Activated naive CD8-positive, alpha-beta T cell treated with anti-CD3 and anti-CD28 coated beads, Interleukin-2, amount 50 U/mL, for 24 hours (primary cell): Measurements from ENCODE around the gene MIOX.

Experiments
- ATAC-seq: fragments of 150-1000 bp; cut with Tn5 transposase; one replicate; pipeline ENCODE4 v1.10.0; 2021
- DNase-seq: peaks from one replicate; pipeline ENCODE4 v3.0.0; 2021
- H3K27ac Mint-ChIP-seq: one replicate; pipeline ENCODE4 v1.8.0; 2021; ENCODE audit warnings: mild to moderate bottlenecking, mixed read lengths
- H3K27me3 Mint-ChIP-seq: one replicate; pipeline ENCODE4 v1.8.0; 2021; ENCODE audit warnings: mixed read lengths
- H3K36me3 Mint-ChIP-seq: one replicate; pipeline ENCODE4 v1.8.0; 2021; ENCODE audit warnings: low read depth, mixed read lengths
- H3K4me1 Mint-ChIP-seq: one replicate; pipeline ENCODE4 v1.8.0; 2021; ENCODE audit warnings: mixed read lengths
- H3K4me3 Mint-ChIP-seq: one replicate; pipeline ENCODE4 v1.8.0; 2021; ENCODE audit warnings: mild to moderate bottlenecking, moderate library complexity, mixed read lengths
- H3K9me3 Mint-ChIP-seq: one replicate; pipeline ENCODE4 v1.8.0; 2021; ENCODE audit warnings: mixed read lengths

Gene MIOX

GRCh38 chr22:50520826-50521453 lies 34.3 kb downstream of the MIOX start:
- no peaks in the 10 kb centered on the region for H3K9me3 Mint-ChIP-seq
- DNase-seq, result no peak
- H3K27ac Mint-ChIP-seq, result no peak overlapping the region
- no peaks in the 10 kb centered on the region for H3K27me3 Mint-ChIP-seq
- H3K4me3 Mint-ChIP-seq, result no peak overlapping the region
- peaks cover 25% of the 10 kb centered on the region for H3K36me3 Mint-ChIP-seq
- no peak for ATAC-seq
- H3K4me1 Mint-ChIP-seq, result peaks cover 11% of the 10 kb centered on the region

GRCh38 chr22:50521710-50522109 lies 35.1 kb downstream of the MIOX start:
- H3K9me3 Mint-ChIP-seq, result no peaks in the 10 kb centered on the region
- peaks cover 25% of the 10 kb centered on the region for H3K36me3 Mint-ChIP-seq
- no peaks in the 10 kb centered on the region for H3K27me3 Mint-ChIP-seq
- H3K27ac Mint-ChIP-seq, result no peak overlapping the region
- no peak for DNase-seq
- ATAC-seq, result no peak
- H3K4me3 Mint-ChIP-seq, result no peak overlapping the region
- peaks cover 13% of the 10 kb centered on the region for H3K4me1 Mint-ChIP-seq

GRCh38 chr22:50522208-50522805 lies 35.6 kb downstream of the MIOX start:
- H3K4me1 Mint-ChIP-seq, result peaks cover 19% of the 10 kb centered on the region
- peaks cover 21% of the 10 kb centered on the region for H3K36me3 Mint-ChIP-seq
- no peaks in the 10 kb centered on the region for H3K9me3 Mint-ChIP-seq
- no peak for DNase-seq
- no peaks in the 10 kb centered on the region for H3K27me3 Mint-ChIP-seq
- H3K27ac Mint-ChIP-seq, result no peak overlapping the region
- no peak for ATAC-seq
- no peak overlapping the region for H3K4me3 Mint-ChIP-seq

GRCh38 chr22:50522806-50523438 lies 36.3 kb downstream of the MIOX start:
- Mint-ChIP-seq H3K36me3 (peaks cover 17% of the 10 kb centered on the region), H3K9me3 (no peaks in the 10 kb centered on the region), H3K4me3 (peak overlapping the region; percentile 36), H3K4me1 (peaks cover 25% of the 10 kb centered on the region), H3K27ac (no peak overlapping the region), H3K27me3 (no peaks in the 10 kb centered on the region)
- DNase-seq, result no peak
- no peak for ATAC-seq

GRCh38 chr22:50523458-50523805 lies 36.8 kb downstream of the MIOX start:
- Mint-ChIP-seq H3K27me3 (no peaks in the 10 kb centered on the region), H3K27ac (no peak overlapping the region)
- ATAC-seq, result no peak

GRCh38 chr22:50523806-50524675 lies 37.4 kb downstream of the MIOX start:
- Mint-ChIP-seq H3K27me3 (no peaks in the 10 kb centered on the region), H3K27ac (peak overlapping the region; percentile 87)

More at GRCh38 chr22:50523458-50523805, 36.8 kb downstream of the MIOX start:
- peak overlapping the region; percentile 36 for H3K4me3 Mint-ChIP-seq
- DNase-seq, result no peak
- H3K4me1 Mint-ChIP-seq, result peaks cover 30% of the 10 kb centered on the region
- H3K9me3 Mint-ChIP-seq, result no peaks in the 10 kb centered on the region
- peaks cover 20% of the 10 kb centered on the region for H3K36me3 Mint-ChIP-seq

GRCh38 chr22:50524676-50525103 lies 38.0 kb downstream of the MIOX start:
- ATAC-seq, result no peak
- Mint-ChIP-seq H3K36me3 (peaks cover 20% of the 10 kb centered on the region), H3K9me3 (no peaks in the 10 kb centered on the region)

More at GRCh38 chr22:50523806-50524675, 37.4 kb downstream of the MIOX start:
- no peaks in the 10 kb centered on the region for H3K9me3 Mint-ChIP-seq
- peaks cover 33% of the 10 kb centered on the region for H3K4me1 Mint-ChIP-seq
- ATAC-seq (no peak), DNase-seq (no peak)
- peaks cover 22% of the 10 kb centered on the region for H3K36me3 Mint-ChIP-seq
- H3K4me3 Mint-ChIP-seq, result peak overlapping the region; percentile 88

GRCh38 chr22:50525104-50525857 lies 38.6 kb downstream of the MIOX start, which contains the start of gene SCO2:
SCO2 (minus strand) TSS chr22:50525598; CDS start chr22:50524411, 1,187 bp downstream.
- ATAC-seq, result peak; percentile 60
- Mint-ChIP-seq H3K27me3 (no peaks in the 10 kb centered on the region), H3K27ac (peak within 1 kb of the TSS; percentile 87), H3K4me3 (peak within 1 kb of the TSS; percentile 88), H3K36me3 (peaks cover 17% of the 10 kb centered on the region), H3K9me3 (no peaks in the 10 kb centered on the region), H3K4me1 (peaks cover 33% of the 10 kb centered on the region)
- DNase-seq, result peak; percentile 99

More at GRCh38 chr22:50524676-50525103, 38.0 kb downstream of the MIOX start:
- Mint-ChIP-seq H3K4me3 (peak overlapping the region; percentile 88), H3K27me3 (no peaks in the 10 kb centered on the region), H3K27ac (peak overlapping the region; percentile 87), H3K4me1 (peaks cover 33% of the 10 kb centered on the region)
- no peak for DNase-seq

- ATAC-seq, result no peak
- peaks cover 17% of the 10 kb centered on the region for H3K36me3 Mint-ChIP-seq
- H3K4me1 Mint-ChIP-seq, result peaks cover 33% of the 10 kb centered on the region
- H3K27me3 Mint-ChIP-seq, result no peaks in the 10 kb centered on the region
- no peaks in the 10 kb centered on the region for H3K9me3 Mint-ChIP-seq
- H3K27ac Mint-ChIP-seq, result peak overlapping the region; percentile 79
- peak overlapping the region; percentile 88 for H3K4me3 Mint-ChIP-seq
- DNase-seq, result no peak
Observed at GRCh38 chr22:50525858-50526107, 39.1 kb downstream of the MIOX start.

- H3K27me3 Mint-ChIP-seq, result no peaks in the 10 kb centered on the region
- H3K27ac Mint-ChIP-seq, result peak overlapping the region; percentile 81
- ATAC-seq (peak; percentile 33), DNase-seq (peak; percentile 91)
- H3K9me3 Mint-ChIP-seq, result no peaks in the 10 kb centered on the region
- H3K36me3 Mint-ChIP-seq, result peaks cover 14% of the 10 kb centered on the region
- H3K4me1 Mint-ChIP-seq, result peaks cover 35% of the 10 kb centered on the region
- peak overlapping the region; percentile 79 for H3K4me3 Mint-ChIP-seq
Observed at GRCh38 chr22:50526108-50526833, 39.6 kb downstream of the MIOX start.

- peak; percentile 8 for ATAC-seq
- Mint-ChIP-seq H3K27me3 (no peaks in the 10 kb centered on the region), H3K36me3 (peaks cover 14% of the 10 kb centered on the region), H3K4me1 (peaks cover 35% of the 10 kb centered on the region), H3K9me3 (no peaks in the 10 kb centered on the region), H3K27ac (peak overlapping the region; percentile 81), H3K4me3 (peak overlapping the region; percentile 79)
- peak; percentile 68 for DNase-seq
Observed at GRCh38 chr22:50526834-50527801, 40.5 kb downstream of the MIOX start.

GRCh38 chr22:50527921-50528681 lies 41.4 kb downstream of the MIOX start:
- DNase-seq, result no peak
- peak overlapping the region; percentile 81 for H3K27ac Mint-ChIP-seq
- peaks cover 42% of the 10 kb centered on the region for H3K4me1 Mint-ChIP-seq
- no peaks in the 10 kb centered on the region for H3K9me3 Mint-ChIP-seq
- H3K4me3 Mint-ChIP-seq, result peak overlapping the region; percentile 79
- peaks cover 14% of the 10 kb centered on the region for H3K36me3 Mint-ChIP-seq
- no peak for ATAC-seq
- no peaks in the 10 kb centered on the region for H3K27me3 Mint-ChIP-seq
